Endothelial cell of umbilical vein (primary cell): ENCODE results near the gene MEF2D. TPM values are rescaled to one million over a fixed set of nuclear protein-coding genes. Genes with fewer than 3 reads are reported as not detected.

Experiments
- BruUV-seq: library from RNA; stranded (reverse); fragments of 400-500 nt; replicated peaks from 2 replicates; lab custom pipeline; 2021; lab: Mats Ljungman, UMichigan
- CTCF ChIA-PET: fragments of 300-600, 350-600 bp; sonication (Branson Sonifier 250); formaldehyde crosslinking; loops from one replicate; lab custom pipeline; 2021; ENCODE audit warnings: antibody characterized with exemption, inconsistent platforms; lab: Charles Lee
- POLR2A ChIA-PET: fragments of 300-600, 350-600 bp; sonication (Branson Sonifier 250); formaldehyde crosslinking; loops from one replicate; lab custom pipeline; 2021; ENCODE audit warnings: antibody characterized with exemption, inconsistent platforms; lab: Charles Lee
- DNase-seq: peaks from one replicate; pipeline ENCODE4 v3.0.0-alpha.2; 2011; ENCODE audit warnings: low read depth, low spot score
- FAIRE-seq: peaks from 2 replicates; lab custom pipeline; 2011; peaks lifted over from hg19 to GRCh38; lab: Jason Lieb, UNC
- H2AFZ ChIP-seq: 2 replicates; pipeline ENCODE4 v1.6.0; 2012; ENCODE audit warnings: low read depth, low read length, control low read depth, inconsistent platforms
- H3K27ac ChIP-seq: 2 replicates; pipeline ENCODE4 v1.5.1; 2011; ENCODE audit warnings: low read depth, mild to moderate bottlenecking, control low read depth, low read length, moderate library complexity; ENCODE audit not compliant: insufficient read depth
- H3K27me3 ChIP-seq, 2 experiments: 2 replicates each; pipeline versions ENCODE4 v1.6.0 to v1.6.1; 2011; ENCODE audit warnings: low read length in 2 of 2, mixed read lengths in 1 of 2; ENCODE audit not compliant: control insufficient read depth in 2 of 2, insufficient read depth in 2 of 2
- H3K36me3 ChIP-seq, 2 experiments: 2 replicates in 1 of 2; 3 replicates in 1 of 2; pipeline ENCODE4 v1.5.1; 2011; ENCODE audit warnings: low read length in 2 of 2, mild to moderate bottlenecking in 1 of 2, moderate library complexity in 1 of 2; ENCODE audit not compliant: control insufficient read depth in 2 of 2, insufficient read depth in 2 of 2; ENCODE audit errors: extremely low read depth in 1 of 2
- H3K4me1 ChIP-seq: 3 replicates; pipeline ENCODE4 v1.5.1; 2011; ENCODE audit warnings: mild to moderate bottlenecking, low read length; ENCODE audit not compliant: control insufficient read depth, insufficient read depth; ENCODE audit errors: extremely low read depth
- H3K4me2 ChIP-seq: 2 replicates; pipeline ENCODE4 v1.6.1; 2011; ENCODE audit warnings: low read length, control low read depth, mixed read lengths; ENCODE audit not compliant: insufficient read depth
- H3K4me3 ChIP-seq, 3 experiments: fragments of 200-600 bp in 1 of 3; sonication (generic), shearing (Covaris generic) in 1 of 3; replicated peaks in 1 of 3; 2 replicates each; pipeline ENCODE4 v1.5.1; 2011 to 2016; ENCODE audit warnings: control low read depth in 3 of 3, low read length in 3 of 3, mild to moderate bottlenecking in 2 of 3, inconsistent platforms in 1 of 3, low read depth in 1 of 3, moderate library complexity in 1 of 3; ENCODE audit not compliant: insufficient read depth in 1 of 3
- H3K79me2 ChIP-seq: 2 replicates; pipeline ENCODE4 v1.6.0; 2012; ENCODE audit warnings: low read length, inconsistent platforms; ENCODE audit not compliant: control insufficient read depth, insufficient read depth
- H3K9ac ChIP-seq: replicated peaks from 2 replicates; pipeline ENCODE3; 2011; ENCODE audit warnings: low read length, control low read depth; ENCODE audit not compliant: insufficient read depth; ENCODE audit errors: extremely low read depth
- H3K9me1 ChIP-seq: replicated peaks from 3 replicates; pipeline ENCODE4 v1.6.0; 2011; ENCODE audit warnings: mild to moderate bottlenecking, low read length; ENCODE audit not compliant: control insufficient read depth, insufficient read depth; ENCODE audit errors: extremely low read depth
- H3K9me3 ChIP-seq: replicated peaks from 2 replicates; pipeline ENCODE4 v1.5.1; 2012; ENCODE audit warnings: low read length, inconsistent platforms; ENCODE audit not compliant: control insufficient read depth, insufficient read depth
- H4K20me1 ChIP-seq: replicated peaks from 2 replicates; pipeline ENCODE3; 2011; ENCODE audit warnings: mild to moderate bottlenecking, low read length; ENCODE audit not compliant: control insufficient read depth, insufficient read depth; ENCODE audit errors: extremely low read depth
- EZH2 ChIP-seq: IDR thresholded peaks from 2 replicates; pipeline ENCODE4 v1.6.1; 2012; ENCODE audit warnings: borderline replicate concordance, low read depth, mild to moderate bottlenecking, moderate library complexity, low read length, inconsistent platforms; ENCODE audit not compliant: severe bottlenecking
- FOS ChIP-seq: IDR thresholded peaks from 2 replicates; pipeline ENCODE4 v1.6.1; 2011; ENCODE audit warnings: mild to moderate bottlenecking, low read length, moderate library complexity, borderline replicate concordance; ENCODE audit not compliant: insufficient read depth
- GATA2 ChIP-seq: IDR thresholded peaks from 2 replicates; pipeline ENCODE4 v1.7.0; 2011; ENCODE audit warnings: low read depth, mild to moderate bottlenecking, moderate library complexity, mixed read lengths, low read length; ENCODE audit not compliant: insufficient read length, insufficient read depth
- JUN ChIP-seq: IDR thresholded peaks from 2 replicates; pipeline ENCODE4 v1.6.1; 2011; ENCODE audit warnings: borderline replicate concordance, low read depth; ENCODE audit not compliant: insufficient read length, insufficient read depth
- MYC ChIP-seq: IDR thresholded peaks from one replicate; pipeline ENCODE4 v1.6.1; 2011; ENCODE audit warnings: mild to moderate bottlenecking, low read depth, low read length
- POLR2A ChIP-seq: IDR thresholded peaks from 2 replicates; pipeline ENCODE4 v1.6.1; 2012; ENCODE audit warnings: low read depth, mild to moderate bottlenecking, control low read depth, low read length
- POLR2AphosphoS5 ChIP-seq: IDR thresholded peaks from 2 replicates; pipeline ENCODE4 v1.6.1; 2012; ENCODE audit warnings: low read depth, mild to moderate bottlenecking, control low read depth, low read length, moderate library complexity; ENCODE audit not compliant: insufficient read depth
- dilution Hi-C: fragments of 300-500 bp; cut with MboI; formaldehyde crosslinking; loops from one replicate; pipeline ENCODE4 v1.15.0; 2019; ENCODE audit warnings: low sequenced_read_pairs; ENCODE audit not compliant: extremely low pct_ligation_motif_present
- intact Hi-C: fragments of 100-400 bp; cut with micrococcal nuclease; formaldehyde crosslinking; loops from one replicate; pipeline ENCODE4 v1.10.0; 2022
- polyA plus RNA-seq, 4 experiments: library from polyadenylated mRNA; depleted of rRNA in 3 of 4; stranded (reverse) in 3 of 4; unstranded in 1 of 4; fragments of >200 nt; gene quantifications; 2 replicates each; pipeline versions ENCODE4 v1.2.1 to v1.2.3, GENCODE V29; 2011 to 2012; ENCODE audit warnings: missing spikeins in 1 of 4
- total RNA-seq: library from RNA; stranded (reverse); gene quantifications from 2 replicates; pipeline ENCODE4 v1.2.3, GENCODE V29; 2021
- TF ChIP-seq, protein P1 (sequence below), 2 donors: IDR thresholded peaks; 1 replicate in 1 of 2; 2 replicates in 1 of 2; pipeline ENCODE4 v1.5.1; 2011; ENCODE audit warnings: low read length in 2 of 2, mild to moderate bottlenecking in 2 of 2, moderate library complexity in 2 of 2, control low read depth in 1 of 2, inconsistent platforms in 1 of 2, low read depth in 1 of 2; ENCODE audit not compliant: insufficient read depth in 1 of 2; ENCODE audit errors: extremely low read depth in 1 of 2
- TF ChIP-seq, protein P2 (sequence below): IDR thresholded peaks from 2 replicates; pipeline ENCODE4 v1.6.1; 2011; ENCODE audit not compliant: insufficient read depth, insufficient read length

Gene MEF2D
- total and polyA plus RNA-seq, 2 donors (not counting 3 experiments of a cell fraction or from before 2014, with no cell fraction given) = 45.4 to 52.2 TPM

GRCh38 chr1:156416993-156417392, 83.6 kb downstream of the MEF2D start:
- Histone ChIP-seq H3K9me3 (no peaks in the 10 kb centered on the region), H3K27me3 (peaks cover 46 to 47% of the 10 kb centered on the region in 2 experiments), H3K9me1 (no peaks in the 10 kb centered on the region), H4K20me1 (no peaks in the 10 kb centered on the region), H3K4me1 (peaks cover 5% of the 10 kb centered on the region), H3K36me3 (no peaks in the 10 kb centered on the region), H3K27ac (no peak overlapping the region), H3K79me2 (no peaks in the 10 kb centered on the region), H3K4me2 (no peak overlapping the region), H3K4me3 (no peak overlapping the region), H2AFZ (no peak overlapping the region), H3K9ac (no peak overlapping the region)
- DNase-seq (no peak), FAIRE-seq (no peak)
- intact Hi-C loops = no loop called here
- no TSS peak for BruUV-seq
- POLR2A ChIA-PET = no interaction called here
- dilution Hi-C loops = no loop called here
- CTCF ChIA-PET = interaction anchor here (1.4 to 8.9 kb wide), 2 partner anchors 13 to 32 kb away, joined by 3 to 78 read pairs; no protein-coding TSS in a partner anchor
- no peak for TF ChIP-seq JUN
- TF ChIP-seq POLR2AphosphoS5 = no peak
- TF ChIP-seq, protein P1, sequence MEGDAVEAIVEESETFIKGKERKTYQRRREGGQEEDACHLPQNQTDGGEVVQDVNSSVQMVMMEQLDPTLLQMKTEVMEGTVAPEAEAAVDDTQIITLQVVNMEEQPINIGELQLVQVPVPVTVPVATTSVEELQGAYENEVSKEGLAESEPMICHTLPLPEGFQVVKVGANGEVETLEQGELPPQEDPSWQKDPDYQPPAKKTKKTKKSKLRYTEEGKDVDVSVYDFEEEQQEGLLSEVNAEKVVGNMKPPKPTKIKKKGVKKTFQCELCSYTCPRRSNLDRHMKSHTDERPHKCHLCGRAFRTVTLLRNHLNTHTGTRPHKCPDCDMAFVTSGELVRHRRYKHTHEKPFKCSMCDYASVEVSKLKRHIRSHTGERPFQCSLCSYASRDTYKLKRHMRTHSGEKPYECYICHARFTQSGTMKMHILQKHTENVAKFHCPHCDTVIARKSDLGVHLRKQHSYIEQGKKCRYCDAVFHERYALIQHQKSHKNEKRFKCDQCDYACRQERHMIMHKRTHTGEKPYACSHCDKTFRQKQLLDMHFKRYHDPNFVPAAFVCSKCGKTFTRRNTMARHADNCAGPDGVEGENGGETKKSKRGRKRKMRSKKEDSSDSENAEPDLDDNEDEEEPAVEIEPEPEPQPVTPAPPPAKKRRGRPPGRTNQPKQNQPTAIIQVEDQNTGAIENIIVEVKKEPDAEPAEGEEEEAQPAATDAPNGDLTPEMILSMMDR (IDR thresholded peaks at IDR 0.05; ENCODE audit: extremely low read depth in 1 of 2, insufficient read depth in 1 of 2, low read depth in 1 of 2, low read length in 2 of 2) = no peak
- no peak for TF ChIP-seq EZH2
- no peak for TF ChIP-seq POLR2A
- TF ChIP-seq, protein P2, sequence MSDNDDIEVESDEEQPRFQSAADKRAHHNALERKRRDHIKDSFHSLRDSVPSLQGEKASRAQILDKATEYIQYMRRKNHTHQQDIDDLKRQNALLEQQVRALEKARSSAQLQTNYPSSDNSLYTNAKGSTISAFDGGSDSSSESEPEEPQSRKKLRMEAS = no peak
- no peak for TF ChIP-seq FOS
- TF ChIP-seq MYC = no peak
- TF ChIP-seq GATA2 = no peak
